IMR-90 (cell line): ENCODE measurements around the gene PLS1. TPM values are rescaled to one million over a fixed set of nuclear protein-coding genes. Genes with fewer than 3 reads are reported as not detected.

Experiments
- ATAC-seq: fragments of 200-7000 bp; cut with Tn5 transposase; 2 replicates; pipeline ENCODE4 v1.9.1; 2020; ENCODE audit warnings: low read depth, mild to moderate bottlenecking, moderate library complexity
- BruUV-seq: library from RNA; stranded (reverse); fragments of 400-500 nt; replicated peaks from 2 replicates; lab custom pipeline; 2021; lab: Mats Ljungman, UMichigan
- CTCF ChIA-PET: fragments of 300-600 bp; formaldehyde crosslinking; extraction: SDS; loops from one replicate; lab custom pipeline; 2021; ENCODE audit warnings: antibody characterized with exemption; lab: Yijun Ruan, JAX
- POLR2A ChIA-PET: fragments of 300-600 bp; sonication (Branson Sonifier 250); formaldehyde crosslinking; loops from one replicate; lab custom pipeline; 2022; ENCODE audit warnings: antibody characterized with exemption; ENCODE audit not compliant: unreplicated experiment; lab: Charles Lee
- DNase-seq: peaks from one replicate; pipeline ENCODE4 v3.0.0; 2013
- H2AFZ ChIP-seq: replicated peaks from 2 replicates; pipeline ENCODE3; 2013; ENCODE audit warnings: low read length, mild to moderate bottlenecking; ENCODE audit not compliant: poor library complexity
- H2AK5ac ChIP-seq: 2 replicates; pipeline ENCODE4 v1.6.1; 2013; ENCODE audit warnings: low read depth, low read length, inconsistent platforms
- H2AK9ac ChIP-seq: replicated peaks from 2 replicates; pipeline ENCODE3; 2013; ENCODE audit warnings: mild to moderate bottlenecking, low read depth, low read length, moderate library complexity; ENCODE audit not compliant: poor library complexity
- H2BK120ac ChIP-seq: 2 replicates; pipeline ENCODE4 v1.6.1; 2013; ENCODE audit warnings: low read depth, low read length, inconsistent platforms
- H2BK15ac ChIP-seq: 3 replicates; pipeline ENCODE4 v1.6.1; 2013; ENCODE audit warnings: low read depth, low read length, inconsistent platforms
- H2BK20ac ChIP-seq: 2 replicates; pipeline ENCODE4 v1.6.1; 2013; ENCODE audit warnings: low read depth, mild to moderate bottlenecking, inconsistent platforms, low read length, moderate library complexity
- H2BK5ac ChIP-seq: 2 replicates; pipeline ENCODE4 v1.6.1; 2013; ENCODE audit warnings: mild to moderate bottlenecking, low read depth, low read length, inconsistent platforms; ENCODE audit not compliant: poor library complexity, severe bottlenecking
- H3K14ac ChIP-seq: replicated peaks from 2 replicates; pipeline ENCODE4 v1.6.1; 2013; ENCODE audit warnings: low read depth, low read length, inconsistent platforms
- H3K18ac ChIP-seq: 2 replicates; pipeline ENCODE4 v1.6.1; 2013; ENCODE audit warnings: low read depth, low read length, control low read depth
- H3K23ac ChIP-seq: 2 replicates; pipeline ENCODE4 v1.6.1; 2013; ENCODE audit warnings: low read depth, low read length, inconsistent platforms
- H3K27ac ChIP-seq: 2 replicates; pipeline ENCODE4 v1.5.1; 2013; ENCODE audit warnings: mild to moderate bottlenecking, control low read depth, low read length; ENCODE audit not compliant: insufficient read depth
- H3K27me3 ChIP-seq: 2 replicates; pipeline ENCODE4 v1.6.1; 2013; ENCODE audit warnings: low read length; ENCODE audit not compliant: control insufficient read depth, insufficient read depth
- H3K36me3 ChIP-seq: 2 replicates; pipeline ENCODE4 v1.6.1; 2013; ENCODE audit warnings: low read length, mixed read lengths; ENCODE audit not compliant: control insufficient read depth, insufficient read depth
- H3K4ac ChIP-seq: 2 replicates; pipeline ENCODE4 v1.6.1; 2013; ENCODE audit warnings: low read depth, low read length, inconsistent platforms
- H3K4me1 ChIP-seq: 2 replicates; pipeline ENCODE4 v1.6.1; 2013; ENCODE audit warnings: low read length, mixed read lengths; ENCODE audit not compliant: control insufficient read depth, insufficient read depth
- H3K4me2 ChIP-seq: 2 replicates; pipeline ENCODE4 v1.6.1; 2013; ENCODE audit warnings: low read depth, mild to moderate bottlenecking, control low read depth, low read length, moderate library complexity
- H3K4me3 ChIP-seq: 2 replicates; pipeline ENCODE4 v1.5.1; 2013; ENCODE audit warnings: low read depth, mild to moderate bottlenecking, control low read depth, low read length, moderate library complexity; ENCODE audit not compliant: insufficient read depth
- H3K56ac ChIP-seq: 2 replicates; pipeline ENCODE4 v1.6.1; 2013; ENCODE audit warnings: low read length, inconsistent platforms; ENCODE audit not compliant: insufficient read depth; ENCODE audit errors: extremely low read depth
- H3K79me1 ChIP-seq, 2 experiments: 2 replicates each; pipeline ENCODE4 v1.6.1; 2013; ENCODE audit warnings: low read length in 2 of 2, inconsistent platforms in 1 of 2, low read depth in 1 of 2
- H3K9ac ChIP-seq: 2 replicates; pipeline ENCODE4 v1.6.1; 2013; ENCODE audit warnings: low read depth, low read length, control low read depth
- H3K9me1 ChIP-seq: 2 replicates; pipeline ENCODE4 v1.6.1; 2013; ENCODE audit warnings: low read length, inconsistent platforms; ENCODE audit not compliant: insufficient read depth
- H3K9me3 ChIP-seq: 2 replicates; pipeline ENCODE4 v1.6.1; 2013; ENCODE audit warnings: low read length; ENCODE audit not compliant: control insufficient read depth, insufficient read depth
- H4K20me1 ChIP-seq: 2 replicates; pipeline ENCODE4 v1.6.1; 2013; ENCODE audit warnings: low read length, inconsistent platforms; ENCODE audit not compliant: insufficient read depth
- H4K5ac ChIP-seq: 2 replicates; pipeline ENCODE4 v1.6.1; 2013; ENCODE audit warnings: mild to moderate bottlenecking, low read depth, low read length, control low read depth
- H4K8ac ChIP-seq, 2 experiments: 2 replicates each; pipeline ENCODE4 v1.6.1; 2013; ENCODE audit warnings: low read depth in 2 of 2, low read length in 2 of 2, control low read depth in 1 of 2, inconsistent platforms in 1 of 2
- H4K91ac ChIP-seq: 2 replicates; pipeline ENCODE4 v1.6.1; 2013; ENCODE audit warnings: low read depth, low read length, inconsistent platforms; ENCODE audit not compliant: insufficient read depth
- CEBPB ChIP-seq: IDR thresholded peaks from 2 replicates; pipeline ENCODE4 v1.6.1; 2012; ENCODE audit warnings: low read depth, low read length, improper control_type of control experiment
- CTCF ChIP-seq: conservative IDR thresholded peaks from 2 replicates; pipeline ENCODE4 v1.5.1; 2012; ENCODE audit warnings: mild to moderate bottlenecking, low read depth, low read length, improper control_type of control experiment
- RAD21 ChIP-seq: IDR thresholded peaks from 2 replicates; pipeline ENCODE4 v1.6.1; 2012; ENCODE audit warnings: low read length, improper control_type of control experiment
- SMC3 ChIP-seq: fragments of 150-350 bp; IDR thresholded peaks from 2 replicates; pipeline ENCODE4 v1.6.1; 2016; ENCODE audit warnings: low read depth, mild to moderate bottlenecking, antibody characterized with exemption, low read length, moderate library complexity
- WGBS, 2 experiments: methylation state at CpG; one replicate each; pipeline versions ENCODE4 v1.1.5 to v1.1.7; 2013; ENCODE audit warnings: missing lambda C conversion rate in 2 of 2; ENCODE audit not compliant: insufficient read length in 1 of 2; ENCODE audit errors: extremely low coverage in 2 of 2; 5-methylcytosine and 5-hydroxymethylcytosine counted together
- dilution Hi-C: fragments of 300-500 bp; cut with HindIII; formaldehyde crosslinking; loops from one replicate; pipeline ENCODE4 v1.14.3; 2018; ENCODE audit warnings: low sequenced_read_pairs; ENCODE audit not compliant: unreplicated experiment
- in situ Hi-C: fragments of 300-500 bp; cut with MboI; formaldehyde crosslinking; loops from 3 replicates; pipeline ENCODE4 v1.14.3; 2019; ENCODE audit warnings: low sequenced_read_pairs, inconsistent platforms, mixed read lengths
- intact Hi-C: fragments of 100-400 bp; cut with micrococcal nuclease; formaldehyde crosslinking; loops from 2 replicates; pipeline ENCODE4 v1.10.0; 2022
- polyA plus RNA-seq, 3 experiments: library from polyadenylated mRNA; depleted of rRNA; stranded (reverse); fragments of >200 nt; gene quantifications; 2 replicates each; pipeline ENCODE4 v1.2.3, GENCODE V29; 2012; ENCODE audit warnings: low replicate concordance in 1 of 3
- total RNA-seq: library from RNA; depleted of rRNA; stranded (reverse); fragments of >200 nt; gene quantifications from 2 replicates; pipeline ENCODE4 v1.2.3, GENCODE V29; 2012

The PLS1 gene
- total and polyA plus RNA-seq, 2 of the 4 experiments (the other 2 are of a cell fraction), result 0.29 to 0.90 TPM

- H3K14ac ChIP-seq, result no peak overlapping the region
- CTCF ChIA-PET, result interaction anchor here (0.6 to 1.1 kb wide), 2 partner anchors 10 to 184 kb away, joined by 3 read pairs; no protein-coding TSS in a partner anchor
- no peaks in the 10 kb centered on the region for H3K9me3 ChIP-seq
- H3K56ac ChIP-seq, result no peak overlapping the region
- WGBS, 2 experiments, result 100% methylated on average over 3 of the region's 7 CpGs; no CpG with 5 or more reads in 1 of the 2 experiments
- H4K20me1 ChIP-seq, result no peaks in the 10 kb centered on the region
- no peak overlapping the region for H4K8ac ChIP-seq
- H3K4me2 ChIP-seq, result no peak overlapping the region
- no peak overlapping the region for H2BK120ac ChIP-seq
- no peak overlapping the region for H3K23ac ChIP-seq
- no peak overlapping the region for H3K27ac ChIP-seq
- ATAC-seq (no peak), DNase-seq (no peak)
- in situ Hi-C loops (no loop called here), intact Hi-C loops (no loop called here), dilution Hi-C loops (no loop called here)
- H3K4me3 ChIP-seq, result no peak overlapping the region
- H3K9ac ChIP-seq, result no peak overlapping the region
- no peak overlapping the region for H2AFZ ChIP-seq
- POLR2A ChIA-PET, result no interaction called here
- no peak overlapping the region for H2AK9ac ChIP-seq
- H3K4ac ChIP-seq, result no peak overlapping the region
- H3K27me3 ChIP-seq, result no peaks in the 10 kb centered on the region; the same call in 1 of the 2 replicates
- no peak overlapping the region for H4K5ac ChIP-seq
- no peak overlapping the region for H3K18ac ChIP-seq
- BruUV-seq, result no TSS peak
- no peak overlapping the region for H2AK5ac ChIP-seq
- H3K36me3 ChIP-seq, result no peaks in the 10 kb centered on the region
- H2BK5ac ChIP-seq, result no peak overlapping the region
- TF ChIP-seq CEBPB, result peak; percentile 92
- TF ChIP-seq RAD21, result no peak
- no peak for TF ChIP-seq CTCF
- no peak for TF ChIP-seq SMC3
- H2BK20ac ChIP-seq, result no peak overlapping the region
- no peak overlapping the region for H2BK15ac ChIP-seq
- H3K79me1 ChIP-seq, result no peaks in the 10 kb centered on the region
- H3K4me1 ChIP-seq, result no peaks in the 10 kb centered on the region
- no peak overlapping the region for H4K91ac ChIP-seq
- H3K9me1 ChIP-seq, result no peaks in the 10 kb centered on the region
These were observed 110.3 kb downstream of the PLS1 start for GRCh38 chr3:142706321-142707127.
